ENCODE results near the gene DUSP1. TPM values are rescaled to one million over a fixed set of nuclear protein-coding genes. Genes with fewer than 3 reads are reported as not detected.

The DUSP1 gene
- total and polyA plus RNA-seq, 9 of the 15 experiments (the other 6 are each of a cell fraction or from before 2014, with no cell fraction given) = 2.1 to 14.2 (median 8.5) TPM

DNA sequence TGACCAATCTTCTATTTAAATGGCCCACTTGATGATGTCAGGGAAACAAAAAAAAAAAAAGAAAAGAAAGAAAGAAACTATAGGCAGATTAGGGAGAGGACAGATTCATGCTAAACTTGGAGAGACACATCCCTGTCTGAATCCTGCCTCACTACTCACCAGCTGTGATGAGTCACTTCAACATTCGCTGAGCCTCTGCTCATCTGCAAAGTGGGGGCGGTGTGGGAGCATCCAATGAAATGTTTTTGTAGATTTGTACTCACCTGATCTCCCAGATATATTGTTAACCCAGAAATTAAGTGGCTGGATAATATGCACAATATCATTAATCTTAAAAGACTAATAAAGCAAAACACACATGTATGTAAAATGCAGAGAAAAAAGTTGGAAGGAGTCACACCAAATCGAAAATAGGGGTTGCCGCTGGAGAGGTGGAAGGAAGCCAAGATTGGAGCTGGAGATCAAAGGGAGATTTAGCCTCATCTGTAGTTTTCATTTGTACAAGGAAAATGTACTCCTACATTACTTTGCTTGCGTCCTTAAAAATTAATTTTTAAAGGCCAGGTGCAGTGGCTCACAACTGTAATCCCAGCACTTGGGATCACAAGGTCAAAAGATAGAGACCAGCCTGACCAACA is 46.0 kb upstream of the DUSP1 start (continued):
- no peak for TF ChIP-seq ZNF77 (CRISPR knock-in tag; IDR thresholded peaks at IDR 0.05)
- no peak for TF ChIP-seq SRF (CRISPR knock-in tag; IDR thresholded peaks at IDR 0.05)
- TF ChIP-seq, protein P1, sequence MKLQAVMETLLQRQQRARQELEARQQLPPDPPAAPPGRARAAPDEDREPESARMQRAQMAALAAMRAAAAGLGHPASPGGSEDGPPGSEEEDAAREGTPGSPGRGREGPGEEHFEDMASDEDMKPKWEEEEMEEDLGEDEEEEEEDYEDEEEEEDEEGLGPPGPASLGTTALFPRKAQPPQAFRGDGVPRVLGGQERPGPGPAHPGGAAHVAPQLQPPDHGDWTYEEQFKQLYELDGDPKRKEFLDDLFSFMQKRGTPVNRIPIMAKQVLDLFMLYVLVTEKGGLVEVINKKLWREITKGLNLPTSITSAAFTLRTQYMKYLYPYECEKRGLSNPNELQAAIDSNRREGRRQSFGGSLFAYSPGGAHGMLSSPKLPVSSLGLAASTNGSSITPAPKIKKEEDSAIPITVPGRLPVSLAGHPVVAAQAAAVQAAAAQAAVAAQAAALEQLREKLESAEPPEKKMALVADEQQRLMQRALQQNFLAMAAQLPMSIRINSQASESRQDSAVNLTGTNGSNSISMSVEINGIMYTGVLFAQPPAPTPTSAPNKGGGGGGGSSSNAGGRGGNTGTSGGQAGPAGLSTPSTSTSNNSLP (IDR thresholded peaks at IDR 0.05; ENCODE audit: borderline replicate concordance, low read depth, low read length) = no peak
- TF ChIP-seq, protein P2, sequence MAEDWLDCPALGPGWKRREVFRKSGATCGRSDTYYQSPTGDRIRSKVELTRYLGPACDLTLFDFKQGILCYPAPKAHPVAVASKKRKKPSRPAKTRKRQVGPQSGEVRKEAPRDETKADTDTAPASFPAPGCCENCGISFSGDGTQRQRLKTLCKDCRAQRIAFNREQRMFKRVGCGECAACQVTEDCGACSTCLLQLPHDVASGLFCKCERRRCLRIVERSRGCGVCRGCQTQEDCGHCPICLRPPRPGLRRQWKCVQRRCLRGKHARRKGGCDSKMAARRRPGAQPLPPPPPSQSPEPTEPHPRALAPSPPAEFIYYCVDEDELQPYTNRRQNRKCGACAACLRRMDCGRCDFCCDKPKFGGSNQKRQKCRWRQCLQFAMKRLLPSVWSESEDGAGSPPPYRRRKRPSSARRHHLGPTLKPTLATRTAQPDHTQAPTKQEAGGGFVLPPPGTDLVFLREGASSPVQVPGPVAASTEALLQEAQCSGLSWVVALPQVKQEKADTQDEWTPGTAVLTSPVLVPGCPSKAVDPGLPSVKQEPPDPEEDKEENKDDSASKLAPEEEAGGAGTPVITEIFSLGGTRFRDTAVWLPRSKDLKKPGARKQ (CRISPR knock-in tag; IDR thresholded peaks at IDR 0.05) = no peak
- no peak for TF ChIP-seq ELF2 (CRISPR knock-in tag; IDR thresholded peaks at IDR 0.05)
- TF ChIP-seq, protein P3, sequence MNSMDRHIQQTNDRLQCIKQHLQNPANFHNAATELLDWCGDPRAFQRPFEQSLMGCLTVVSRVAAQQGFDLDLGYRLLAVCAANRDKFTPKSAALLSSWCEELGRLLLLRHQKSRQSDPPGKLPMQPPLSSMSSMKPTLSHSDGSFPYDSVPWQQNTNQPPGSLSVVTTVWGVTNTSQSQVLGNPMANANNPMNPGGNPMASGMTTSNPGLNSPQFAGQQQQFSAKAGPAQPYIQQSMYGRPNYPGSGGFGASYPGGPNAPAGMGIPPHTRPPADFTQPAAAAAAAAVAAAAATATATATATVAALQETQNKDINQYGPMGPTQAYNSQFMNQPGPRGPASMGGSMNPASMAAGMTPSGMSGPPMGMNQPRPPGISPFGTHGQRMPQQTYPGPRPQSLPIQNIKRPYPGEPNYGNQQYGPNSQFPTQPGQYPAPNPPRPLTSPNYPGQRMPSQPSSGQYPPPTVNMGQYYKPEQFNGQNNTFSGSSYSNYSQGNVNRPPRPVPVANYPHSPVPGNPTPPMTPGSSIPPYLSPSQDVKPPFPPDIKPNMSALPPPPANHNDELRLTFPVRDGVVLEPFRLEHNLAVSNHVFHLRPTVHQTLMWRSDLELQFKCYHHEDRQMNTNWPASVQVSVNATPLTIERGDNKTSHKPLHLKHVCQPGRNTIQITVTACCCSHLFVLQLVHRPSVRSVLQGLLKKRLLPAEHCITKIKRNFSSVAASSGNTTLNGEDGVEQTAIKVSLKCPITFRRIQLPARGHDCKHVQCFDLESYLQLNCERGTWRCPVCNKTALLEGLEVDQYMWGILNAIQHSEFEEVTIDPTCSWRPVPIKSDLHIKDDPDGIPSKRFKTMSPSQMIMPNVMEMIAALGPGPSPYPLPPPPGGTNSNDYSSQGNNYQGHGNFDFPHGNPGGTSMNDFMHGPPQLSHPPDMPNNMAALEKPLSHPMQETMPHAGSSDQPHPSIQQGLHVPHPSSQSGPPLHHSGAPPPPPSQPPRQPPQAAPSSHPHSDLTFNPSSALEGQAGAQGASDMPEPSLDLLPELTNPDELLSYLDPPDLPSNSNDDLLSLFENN (IDR thresholded peaks at IDR 0.05; ENCODE audit: low read depth in 2 of 2, low read length in 2 of 2) = no peak
- no peak for TF ChIP-seq ZNF217 (CRISPR knock-in tag; IDR thresholded peaks at IDR 0.05)
- TF ChIP-seq ELF4 (CRISPR knock-in tag; IDR thresholded peaks at IDR 0.05) = no peak
- TF ChIP-seq, protein P4, sequence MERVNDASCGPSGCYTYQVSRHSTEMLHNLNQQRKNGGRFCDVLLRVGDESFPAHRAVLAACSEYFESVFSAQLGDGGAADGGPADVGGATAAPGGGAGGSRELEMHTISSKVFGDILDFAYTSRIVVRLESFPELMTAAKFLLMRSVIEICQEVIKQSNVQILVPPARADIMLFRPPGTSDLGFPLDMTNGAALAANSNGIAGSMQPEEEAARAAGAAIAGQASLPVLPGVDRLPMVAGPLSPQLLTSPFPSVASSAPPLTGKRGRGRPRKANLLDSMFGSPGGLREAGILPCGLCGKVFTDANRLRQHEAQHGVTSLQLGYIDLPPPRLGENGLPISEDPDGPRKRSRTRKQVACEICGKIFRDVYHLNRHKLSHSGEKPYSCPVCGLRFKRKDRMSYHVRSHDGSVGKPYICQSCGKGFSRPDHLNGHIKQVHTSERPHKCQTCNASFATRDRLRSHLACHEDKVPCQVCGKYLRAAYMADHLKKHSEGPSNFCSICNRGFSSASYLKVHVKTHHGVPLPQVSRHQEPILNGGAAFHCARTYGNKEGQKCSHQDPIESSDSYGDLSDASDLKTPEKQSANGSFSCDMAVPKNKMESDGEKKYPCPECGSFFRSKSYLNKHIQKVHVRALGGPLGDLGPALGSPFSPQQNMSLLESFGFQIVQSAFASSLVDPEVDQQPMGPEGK (CRISPR knock-in tag; IDR thresholded peaks at IDR 0.05; ENCODE audit: borderline replicate concordance) = no peak
- TF ChIP-seq NCOA2 (IDR thresholded peaks at IDR 0.05; ENCODE audit: partially characterized antibody in 2 of 2) = no peak
- no peak for TF ChIP-seq ZFX (CRISPR knock-in tag; IDR thresholded peaks at IDR 0.05)
- TF ChIP-seq ZNF584 (CRISPR knock-in tag; IDR thresholded peaks at IDR 0.05; ENCODE audit: low read depth) = no peak
- no peak for TF ChIP-seq ZNF583 (CRISPR knock-in tag; IDR thresholded peaks at IDR 0.05)
- no peak for TF ChIP-seq POLR2A (conservative IDR thresholded peaks at IDR 0.05)
- no peak for TF ChIP-seq CBX2 (IDR thresholded peaks at IDR 0.05; ENCODE audit: insufficient read depth, low read length, poor library complexity, severe bottlenecking)
- TF ChIP-seq, protein P5, sequence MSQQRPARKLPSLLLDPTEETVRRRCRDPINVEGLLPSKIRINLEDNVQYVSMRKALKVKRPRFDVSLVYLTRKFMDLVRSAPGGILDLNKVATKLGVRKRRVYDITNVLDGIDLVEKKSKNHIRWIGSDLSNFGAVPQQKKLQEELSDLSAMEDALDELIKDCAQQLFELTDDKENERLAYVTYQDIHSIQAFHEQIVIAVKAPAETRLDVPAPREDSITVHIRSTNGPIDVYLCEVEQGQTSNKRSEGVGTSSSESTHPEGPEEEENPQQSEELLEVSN (IDR thresholded peaks at IDR 0.05; ENCODE audit: borderline replicate concordance in 1 of 2, extremely low read depth in 1 of 2, insufficient read depth in 1 of 2, insufficient read length in 1 of 2, low read depth in 1 of 2, low read length in 1 of 2, poor library complexity in 1 of 2, severe bottlenecking in 1 of 2) = no peak
